ENCODE results near the gene BTBD6.

- TF ChIP-seq CTCF (IDR thresholded peaks at IDR 0.05 in 4 of 5, conservative IDR thresholded peaks at IDR 0.05 in 1 of 5) (no peak), POLR2A (IDR thresholded peaks at IDR 0.05) (no peak)
Measured at GRCh38 chr14:105217774-105218173, 30.6 kb upstream of the BTBD6 start.
